Lung (tissue), 12 donors: ENCODE results near the gene ING3. TPM values are rescaled to one million over a fixed set of nuclear protein-coding genes. Genes with fewer than 3 reads are reported as not detected.
"Not testable (repeated sequence)": the region's sequence is repeated elsewhere in the genome, so short reads cannot be mapped to it uniquely, and the experiment has no call there.

Experiments
- ATAC-seq: fragments of 200-7000 bp; cut with Tn5 transposase; one replicate; pipeline ENCODE4 v1.9.1; 2020; ENCODE audit warnings: moderate number of reproducible peaks; ENCODE audit not compliant: insufficient read depth, low FRiP score
- DNase-seq, 3 donors: peaks; one replicate each; pipeline ENCODE4 v3.0.0-alpha.2; 2013 to 2017
- H3K27ac ChIP-seq, 2 donors: one replicate each; pipeline ENCODE4 v1.5.1; 2013; ENCODE audit warnings: mild to moderate bottlenecking in 2 of 2, moderate library complexity in 2 of 2, control low read depth in 1 of 2, inconsistent platforms in 1 of 2, low read depth in 1 of 2, low read length in 1 of 2
- H3K27me3 ChIP-seq, 3 donors: one replicate each; pipeline ENCODE4 v1.5.1; 2013; ENCODE audit warnings: low read length in 2 of 3; ENCODE audit not compliant: control insufficient read depth in 3 of 3, insufficient read depth in 3 of 3
- H3K36me3 ChIP-seq, 4 donors: one replicate each; pipeline ENCODE4 v1.5.1; 2013; ENCODE audit warnings: low read length in 4 of 4, mild to moderate bottlenecking in 1 of 4, moderate library complexity in 1 of 4; ENCODE audit not compliant: control insufficient read depth in 4 of 4, insufficient read depth in 4 of 4
- H3K4me1 ChIP-seq, 5 donors: one replicate each; pipeline ENCODE4 v1.5.1; 2013; ENCODE audit warnings: low read length in 5 of 5, mild to moderate bottlenecking in 2 of 5, moderate library complexity in 1 of 5; ENCODE audit not compliant: control insufficient read depth in 5 of 5, insufficient read depth in 5 of 5
- H3K4me3 ChIP-seq: one replicate; pipeline ENCODE4 v1.5.1; 2013; ENCODE audit warnings: mild to moderate bottlenecking, control low read depth, moderate library complexity
- H3K9ac ChIP-seq, 2 donors: one replicate each; pipeline ENCODE4 v1.5.1; 2013; ENCODE audit warnings: low read length in 2 of 2, control low read depth in 1 of 2; ENCODE audit not compliant: insufficient read depth in 1 of 2
- H3K9me3 ChIP-seq, 4 donors: one replicate each; pipeline ENCODE4 v1.5.1; 2013; ENCODE audit warnings: low read length in 3 of 4, mild to moderate bottlenecking in 1 of 4, moderate library complexity in 1 of 4; ENCODE audit not compliant: control insufficient read depth in 4 of 4, insufficient read depth in 3 of 4
- CTCF ChIP-seq: IDR thresholded peaks from 2 replicates; pipeline ENCODE4 v1.5.1; 2012; ENCODE audit warnings: mild to moderate bottlenecking; ENCODE audit errors: control extremely low read depth, extremely low read depth
- WGBS, 2 donors: extraction: QIAGEN DNeasy Blood & Tissue Kit; methylation state at CpG; one replicate each; pipeline ENCODE4 v1.1.7; 2013; 5-methylcytosine and 5-hydroxymethylcytosine counted together
- polyA plus RNA-seq, 2 donors: library from polyadenylated mRNA; stranded (reverse); fragments of 200-250 nt; gene quantifications; one replicate each; pipeline ENCODE4 v1.2.1, GENCODE V29; 2013
- total RNA-seq, 2 donors: library from RNA; depleted of rRNA in 1 of 2; stranded (reverse); fragments of >200 nt in 1 of 2; gene quantifications; one replicate each; pipeline ENCODE4 v1.2.1, GENCODE V29; 2014 to 2021
- donor health status: control.
- donor health status: control.
- donor health status: Bipolar disorder and iron deficiency.
- donor health status: healthy.
- donor health status: DM: yes; HTN: yes; CAD: no.

The ING3 gene
- total and polyA plus RNA-seq, 4 donors, result 8.6 to 24.9 (median 14.2) TPM

DNA sequence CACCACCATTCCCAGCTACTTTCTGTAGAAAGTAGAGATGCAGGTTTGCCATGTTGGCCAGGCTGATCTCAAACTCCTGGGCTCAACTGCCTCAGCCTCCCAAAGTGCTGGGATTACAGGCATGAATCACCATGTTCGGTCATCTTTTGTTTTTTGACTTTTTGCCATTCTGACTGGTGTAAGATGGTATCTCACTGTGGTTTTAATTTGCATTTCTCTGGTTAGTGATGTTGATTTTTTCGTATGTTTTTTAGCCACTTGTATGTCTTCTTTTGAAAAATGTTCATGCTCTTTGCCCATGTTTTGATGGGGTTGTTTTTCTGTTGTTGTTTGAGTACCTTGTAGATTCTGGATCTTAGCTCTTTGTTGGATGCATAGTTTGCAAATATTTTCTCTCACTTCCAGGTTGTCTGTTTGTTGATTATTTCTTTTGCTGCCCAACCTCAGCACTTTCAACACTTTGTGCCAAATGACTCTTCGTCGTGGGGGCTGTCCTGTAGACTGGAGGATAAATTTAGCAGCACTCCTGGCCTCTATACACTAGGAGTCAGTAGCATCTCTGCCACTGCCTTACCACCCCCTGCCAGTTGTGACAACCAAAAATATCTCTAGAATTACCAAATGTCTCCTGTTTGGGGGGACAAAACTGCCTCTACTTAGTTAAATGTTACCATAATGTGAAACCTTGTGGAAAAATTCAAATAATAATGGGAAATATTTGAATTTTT, 31.5 kb downstream of the ING3 start:
- ATAC-seq (no peak), DNase-seq (no peak)
- Histone ChIP-seq H3K4me3 (no peak overlapping the region), H3K27ac (no peak overlapping the region), H3K9me3 (peaks cover 0 to 2% (median 0%) of the 10 kb centered on the region in 4 donors), H3K9ac (no peak overlapping the region), H3K27me3 (no peaks in the 10 kb centered on the region), H3K36me3 (no peaks in the 10 kb centered on the region), H3K4me1 (peaks cover 0 to 2% (median 0%) of the 10 kb centered on the region in 5 donors)
- 79 to 80% methylated on average over 4 of the region's 4 CpGs for WGBS, 2 donors
- no peak for TF ChIP-seq CTCF

- not testable (repeated sequence) for H3K9ac ChIP-seq, H3K4me1 ChIP-seq, H3K9me3 ChIP-seq, DNase-seq, H3K27ac ChIP-seq, H3K4me3 ChIP-seq, H3K36me3 ChIP-seq, ATAC-seq, H3K27me3 ChIP-seq
- 96% methylated on average over 5 of the region's 8 CpGs for WGBS, 2 donors
These were observed 33.0 kb downstream of the ING3 start for GRCh38 chr7:120983592-120983991.

- WGBS, 2 donors, result 87 to 90% methylated on average over 3 of the region's 3 CpGs
These were observed 33.8 kb downstream of the ING3 start for GRCh38 chr7:120984406-120984805.

More at GRCh38 chr7:120984406-120984805, 33.8 kb downstream of the ING3 start:
- Histone ChIP-seq H3K27me3 (no peaks in the 10 kb centered on the region), H3K9me3 (peaks cover 0 to 2% (median 0%) of the 10 kb centered on the region in 4 donors), H3K4me3 (no peak overlapping the region), H3K36me3 (no peaks in the 10 kb centered on the region), H3K9ac (no peak overlapping the region), H3K27ac (no peak overlapping the region), H3K4me1 (peaks cover 0 to 14% (median 0%) of the 10 kb centered on the region in 5 donors)
- DNase-seq (no peak), ATAC-seq (no peak)
- no peak for TF ChIP-seq CTCF
